Heart right ventricle (tissue), 16 donors: ENCODE results near the gene MOGAT3. TPM values are rescaled to one million over a fixed set of nuclear protein-coding genes. Genes with fewer than 3 reads are reported as not detected.

Source experiments
- ATAC-seq, 8 donors: fragments of 200-7000 bp; cut with Tn5 transposase; one replicate each; pipeline ENCODE4 v1.9.1; 2020; ENCODE audit warnings: mild to moderate bottlenecking in 8 of 8, moderate library complexity in 8 of 8, moderate number of reproducible peaks in 1 of 8
- DNase-seq, 2 donors: peaks; one replicate each; pipeline ENCODE4 v3.0.0-alpha.2; 2020
- H3K27ac ChIP-seq, 10 donors: fragments of 200-600 bp; sonication (generic) in 2 of 10; one replicate each; pipeline versions ENCODE4 v1.5.0 to v1.8.0; 2020 to 2022; ENCODE audit warnings: mild to moderate bottlenecking in 3 of 10
- H3K27me3 ChIP-seq, 7 donors: fragments of 200-600 bp; one replicate each; pipeline ENCODE4 v1.8.0; 2021 to 2022; ENCODE audit warnings: mild to moderate bottlenecking in 2 of 7
- H3K36me3 ChIP-seq, 9 donors: fragments of 200-600 bp; sonication (generic) in 1 of 9; one replicate each; pipeline versions ENCODE4 v1.5.0 to v1.8.0; 2020 to 2022; ENCODE audit warnings: mild to moderate bottlenecking in 2 of 9
- H3K4me1 ChIP-seq, 9 donors: fragments of 200-600 bp; sonication (generic) in 1 of 9; one replicate each; pipeline versions ENCODE4 v1.5.0 to v1.8.0; 2020 to 2022; ENCODE audit warnings: mild to moderate bottlenecking in 4 of 9
- H3K4me3 ChIP-seq, 10 donors: fragments of 200-600 bp; sonication (generic) in 2 of 10; one replicate each; pipeline versions ENCODE4 v1.5.0 to v1.8.0; 2020 to 2022; ENCODE audit warnings: mild to moderate bottlenecking in 7 of 10, moderate library complexity in 2 of 10
- H3K9me3 ChIP-seq, 11 donors: fragments of 200-600 bp in 10 of 11; sonication (generic) in 2 of 11; one replicate each; pipeline versions ENCODE4 v1.5.0 to v1.8.0; 2013 to 2022; ENCODE audit warnings: mild to moderate bottlenecking in 2 of 11, control low read depth in 1 of 11, moderate library complexity in 1 of 11
- WGBS, 2 donors: extraction: QIAGEN DNeasy Blood & Tissue Kit; methylation state at CpG; one replicate each; pipeline ENCODE4 v1.1.7; 2013; ENCODE audit warnings: inconsistent platforms in 1 of 2; 5-methylcytosine and 5-hydroxymethylcytosine counted together
- intact Hi-C, 10 donors: fragments of 100-400 bp; cut with DNase I; formaldehyde crosslinking; loops; one replicate each; pipeline versions ENCODE4 v1.11.1 to v1.14.2; 2022
- polyA plus RNA-seq, 2 donors: library from polyadenylated mRNA; stranded (reverse); fragments of 200-250 nt; gene quantifications; one replicate each; pipeline ENCODE4 v1.2.3, GENCODE V29; 2013
- total RNA-seq, 10 donors: library from RNA; stranded (reverse); fragmentation: NEBNext Ultra II Directional in 3 of 10; extraction: Animal tissue kit (Norgen Biotek cat#: 25700) in 3 of 10; gene quantifications; one replicate each; pipeline versions ENCODE4 v1.2.1 to v1.2.4, GENCODE V29; 2021 to 2023
- TF ChIP-seq, protein P1 (sequence below), 9 donors: fragments of 200-600 bp; sonication (generic) in 2 of 9; IDR thresholded peaks; one replicate each; pipeline versions ENCODE4 v1.5.0 to v1.8.0; 2021 to 2022; ENCODE audit warnings: antibody characterized with exemption in 9 of 9, mild to moderate bottlenecking in 5 of 9, moderate library complexity in 1 of 9
- donor health status: Arrhythmogenic right ventricular cardiomyopathy.
- donor health status: ischemic (EF 13 %, LVEDD 7.1; RV severe dilation, severe dysfunction).
- donor health status: healthy with polysubstance abuse.
- donor health status: DM: no; HTN: yes; CAD: no.
- donor health status: DM: no; HTN: no; CAD: no.
- donor health status: ischemic (EF 25% LVEDD 6.9; RV normal size, moderate dysfunction).
- donor health status: ischemic (EF 25% LVEDD 5.7; RV mildly dilated, moderate dysfunction).
- donor health status: healthy.
- donor health status: DM: yes; HTN: yes; CAD: no.
- donor health status: Ischemic cardiomyopathy.
- donor health status: ischemic (EF 35%, LVEDD 5.7; RV mildly dilated, moderate dysfunction).
- donor health status: nonischemic (EF 11% LVEDD 7.7; RV severe dilation, severe dysfunction).
- donor health status: DM: yes; HTN: yes; CAD: no.
- donor health status: PGD.
- donor health status: ischemic (EF 29% LVEDD 5.4; RV normal size, mild dysfunction).
- donor health status: nonischemic (EF 23%, LVEDD 6.1; RV moderate dilation, normal function).

Gene MOGAT3
- total and polyA plus RNA-seq, 12 donors: not detected

DNA sequence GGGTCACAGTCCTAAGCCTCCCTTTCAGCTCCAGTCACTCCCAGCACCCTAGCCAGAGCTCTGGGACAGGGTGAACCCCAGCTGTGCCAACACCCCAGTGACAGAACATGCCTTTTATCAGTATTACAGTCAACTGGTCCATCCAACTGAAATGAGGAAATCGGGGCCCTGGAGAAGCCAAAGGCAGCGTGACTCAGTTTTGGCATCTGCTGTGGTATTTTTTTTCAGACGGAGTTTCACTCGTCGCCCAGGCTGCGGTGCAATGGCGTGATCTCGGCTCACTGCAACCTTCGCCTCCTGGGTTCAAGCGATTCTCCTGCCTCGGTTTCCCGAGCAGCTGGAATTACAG is 40.2 kb upstream of the MOGAT3 start:
- WGBS, 2 donors: 88 to 91% methylated on average over 12 of the region's 12 CpGs
- Histone ChIP-seq H3K36me3 (peaks cover 0 to 66% (median 17%) of the 10 kb centered on the region in 9 donors), H3K4me3 (no peak overlapping the region), H3K9me3 (no peaks in the 10 kb centered on the region), H3K27ac (peak overlapping the region in 2 of 10 donors; percentile 44 to 90), H3K4me1 (peaks cover 26 to 85% (median 69%) of the 10 kb centered on the region in 9 donors), H3K27me3 (no peaks in the 10 kb centered on the region)
- no peak for ATAC-seq
- TF ChIP-seq, protein P1, sequence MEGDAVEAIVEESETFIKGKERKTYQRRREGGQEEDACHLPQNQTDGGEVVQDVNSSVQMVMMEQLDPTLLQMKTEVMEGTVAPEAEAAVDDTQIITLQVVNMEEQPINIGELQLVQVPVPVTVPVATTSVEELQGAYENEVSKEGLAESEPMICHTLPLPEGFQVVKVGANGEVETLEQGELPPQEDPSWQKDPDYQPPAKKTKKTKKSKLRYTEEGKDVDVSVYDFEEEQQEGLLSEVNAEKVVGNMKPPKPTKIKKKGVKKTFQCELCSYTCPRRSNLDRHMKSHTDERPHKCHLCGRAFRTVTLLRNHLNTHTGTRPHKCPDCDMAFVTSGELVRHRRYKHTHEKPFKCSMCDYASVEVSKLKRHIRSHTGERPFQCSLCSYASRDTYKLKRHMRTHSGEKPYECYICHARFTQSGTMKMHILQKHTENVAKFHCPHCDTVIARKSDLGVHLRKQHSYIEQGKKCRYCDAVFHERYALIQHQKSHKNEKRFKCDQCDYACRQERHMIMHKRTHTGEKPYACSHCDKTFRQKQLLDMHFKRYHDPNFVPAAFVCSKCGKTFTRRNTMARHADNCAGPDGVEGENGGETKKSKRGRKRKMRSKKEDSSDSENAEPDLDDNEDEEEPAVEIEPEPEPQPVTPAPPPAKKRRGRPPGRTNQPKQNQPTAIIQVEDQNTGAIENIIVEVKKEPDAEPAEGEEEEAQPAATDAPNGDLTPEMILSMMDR (IDR thresholded peaks at IDR 0.05): no peak
- DNase-seq: no peak
- intact Hi-C loops: no loop called here

DNA sequence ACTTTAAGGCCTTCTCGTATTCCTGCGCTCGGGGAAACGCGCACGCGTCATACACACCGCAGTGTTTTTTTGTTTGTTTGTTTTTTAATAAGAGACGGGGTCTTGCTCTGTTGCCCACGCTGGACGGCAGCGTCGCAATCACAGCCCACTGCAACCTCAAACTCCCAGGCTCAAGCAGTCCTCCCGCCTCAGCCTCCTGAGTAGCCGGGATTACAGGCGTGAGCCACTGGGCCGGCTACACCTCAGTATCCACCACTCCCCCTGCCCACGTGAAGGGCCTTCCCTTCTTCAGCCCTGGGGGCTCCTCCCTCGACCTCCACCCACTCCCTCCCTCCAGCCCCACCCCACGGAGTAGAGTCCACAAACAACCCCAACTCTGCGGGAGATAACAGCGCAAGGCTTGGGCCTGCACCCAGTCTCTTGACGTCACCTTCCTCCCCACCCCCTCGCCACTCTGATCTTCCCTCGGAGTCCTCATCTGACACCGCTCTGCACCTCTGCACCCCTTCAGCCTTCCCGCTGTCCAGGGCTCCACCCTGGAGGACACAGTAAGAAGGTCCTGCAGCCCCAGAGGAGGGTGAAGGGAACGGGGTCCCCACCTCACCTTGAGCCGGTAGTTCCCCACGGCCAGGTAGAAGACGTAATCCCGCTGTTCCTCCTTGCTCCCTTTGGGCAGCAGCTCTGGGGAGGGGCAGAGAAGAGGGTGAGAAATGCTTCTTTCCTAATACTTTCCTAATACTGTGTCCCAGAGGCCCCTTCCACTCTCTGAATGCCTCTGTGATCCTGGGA is 39.6 kb upstream of the MOGAT3 start:
- DNase-seq: no peak
- TF ChIP-seq, protein P1 (IDR thresholded peaks at IDR 0.05): no peak

DNA sequence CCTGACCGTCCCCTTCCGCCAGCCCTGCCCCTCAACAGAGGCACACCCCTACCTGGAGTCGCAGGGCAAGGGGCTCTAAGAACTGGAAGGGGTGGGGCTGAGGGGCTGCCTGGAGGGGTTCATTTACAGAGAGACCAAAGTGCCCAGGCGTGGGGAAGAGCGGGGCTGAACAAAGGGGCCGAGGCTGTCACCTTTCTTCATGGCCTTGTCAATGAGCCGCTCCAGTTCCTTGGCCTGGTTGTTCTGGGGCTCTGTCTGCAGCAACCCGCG is 39.0 kb upstream of the MOGAT3 start:
- peak overlapping the region in 1 of 10 donors; percentile 31 for H3K4me3 ChIP-seq
- TF ChIP-seq, protein P1 (IDR thresholded peaks at IDR 0.05): no peak
- H3K27me3 ChIP-seq: no peaks in the 10 kb centered on the region
- DNase-seq (no peak), ATAC-seq (no peak)
- peaks cover 0 to 73% (median 17%) of the 10 kb centered on the region in 9 donors for H3K36me3 ChIP-seq
- H3K9me3 ChIP-seq: no peaks in the 10 kb centered on the region
- intact Hi-C loops: loop anchor here in 1 of 10 donors (2.0 kb wide), 1 partner anchor 19 kb away; no protein-coding TSS in a partner anchor
- peak overlapping the region; percentile 67 to 90 (median 80) for H3K27ac ChIP-seq
- H3K4me1 ChIP-seq: peaks cover 26 to 76% (median 60%) of the 10 kb centered on the region in 9 donors
- WGBS, 2 donors: 86 to 95% methylated on average over 9 of the region's 9 CpGs

More for the DNA sequence above, 39.6 kb upstream of the MOGAT3 start:
- Histone ChIP-seq H3K9me3 (no peaks in the 10 kb centered on the region), H3K4me1 (peaks cover 26 to 79% (median 64%) of the 10 kb centered on the region in 9 donors), H3K36me3 (peaks cover 0 to 72% (median 17%) of the 10 kb centered on the region in 9 donors), H3K27ac (peak overlapping the region in 9 of 10 donors; percentile 67 to 90 (median 81)), H3K4me3 (no peak overlapping the region), H3K27me3 (no peaks in the 10 kb centered on the region)
- no peak for ATAC-seq
- intact Hi-C loops: no loop called here
- WGBS, 2 donors: 89 to 90% methylated on average over 32 of the region's 32 CpGs

DNA sequence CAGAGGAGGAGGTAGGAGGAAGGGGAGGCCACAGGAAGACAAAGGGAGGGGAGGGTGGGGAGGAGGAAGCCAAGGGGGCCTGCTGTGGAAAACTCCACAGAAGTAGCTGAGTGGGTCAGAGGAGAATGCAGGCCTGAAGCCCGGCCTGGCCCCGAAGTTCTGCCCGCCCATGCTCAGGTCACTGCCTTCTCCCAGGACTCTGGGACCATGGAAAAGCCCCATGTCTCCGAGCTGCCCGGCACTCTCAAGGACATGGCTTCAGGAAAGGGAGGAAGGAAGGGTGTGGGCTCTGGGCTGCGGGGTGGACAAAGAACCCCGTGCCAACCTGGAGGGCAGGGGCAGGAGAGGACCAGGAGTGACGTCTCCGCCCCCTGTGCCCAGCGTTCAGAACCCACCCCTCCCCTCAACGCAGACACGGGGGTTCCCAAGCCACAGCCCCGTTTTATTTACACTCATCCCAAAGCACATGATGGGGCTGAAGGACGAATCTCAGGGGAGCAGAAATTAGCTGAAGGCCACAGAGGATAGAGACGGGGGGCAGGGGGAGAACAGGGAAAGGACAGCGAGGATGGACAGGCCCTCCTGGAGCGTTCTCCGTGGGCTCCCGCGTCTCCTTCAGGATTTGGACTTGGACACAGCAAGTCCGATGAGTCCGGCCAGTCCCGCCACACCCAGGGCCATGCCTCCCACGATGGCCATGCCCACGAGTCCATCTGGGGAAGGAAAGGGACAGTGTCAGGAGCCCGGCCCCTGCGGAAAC is 38.5 kb upstream of the MOGAT3 start:
- H3K9me3 ChIP-seq: no peaks in the 10 kb centered on the region
- no peaks in the 10 kb centered on the region for H3K27me3 ChIP-seq
- H3K27ac ChIP-seq: peak overlapping the region; percentile 67 to 90 (median 80)
- peak in 7 of 8 donors; percentile 4 to 43 (median 32) for ATAC-seq
- WGBS, 2 donors: 55 to 71% methylated on average over 27 of the region's 27 CpGs
- TF ChIP-seq, protein P1 (IDR thresholded peaks at IDR 0.05): no peak
- DNase-seq: peak in 1 of 2 donors; percentile 33
- peaks cover 26 to 75% (median 60%) of the 10 kb centered on the region in 9 donors for H3K4me1 ChIP-seq
- intact Hi-C loops: loop anchor here in 1 of 10 donors (2.0 kb wide), 1 partner anchor 19 kb away; no protein-coding TSS in a partner anchor
- peak overlapping the region in 3 of 10 donors; percentile 0 to 31 (median 22) for H3K4me3 ChIP-seq
- peaks cover 0 to 73% (median 17%) of the 10 kb centered on the region in 9 donors for H3K36me3 ChIP-seq
